OCI-LY1 (cell line): ENCODE measurements around the gene OR52K1.

Experiments
- H2AFZ ChIP-seq: fragments of 200-600 bp; sonication (generic), shearing (Covaris generic); 2 replicates; pipeline ENCODE4 v1.6.0; 2014; ENCODE audit warnings: antibody characterized with exemption, mild to moderate bottlenecking, low read length
- H3F3A ChIP-seq: fragments of 200-600 bp; sonication (generic), shearing (Covaris generic); 2 replicates; pipeline ENCODE4 v1.6.0; 2014; ENCODE audit warnings: mild to moderate bottlenecking, antibody characterized with exemption, low read length, moderate library complexity; ENCODE audit not compliant: insufficient read depth
- H3K27ac ChIP-seq: fragments of 200-600 bp; sonication (generic); 2 replicates; pipeline ENCODE4 v1.5.1; 2014; ENCODE audit warnings: low read length, mixed run types, mild to moderate bottlenecking, low read depth; ENCODE audit not compliant: poor library complexity, severe bottlenecking
- H3K27me3 ChIP-seq: fragments of 200-600 bp; sonication (generic); 2 replicates; pipeline ENCODE4 v1.6.0; 2014; ENCODE audit warnings: antibody characterized with exemption, mild to moderate bottlenecking, low read length, moderate library complexity; ENCODE audit not compliant: insufficient read depth
- H3K36me3 ChIP-seq: fragments of 200-600 bp; sonication (generic); 2 replicates; pipeline ENCODE4 v1.6.1; 2014; ENCODE audit warnings: mild to moderate bottlenecking, antibody characterized with exemption, low read length, moderate library complexity, mixed read lengths; ENCODE audit not compliant: insufficient read depth
- H3K4me1 ChIP-seq: fragments of 200-600 bp; sonication (generic); 2 replicates; pipeline ENCODE4 v1.5.1; 2014; ENCODE audit warnings: mild to moderate bottlenecking, low read length, moderate library complexity; ENCODE audit not compliant: insufficient read depth, severe bottlenecking
- H3K4me2 ChIP-seq: fragments of 200-600 bp; sonication (generic), shearing (Covaris generic); 2 replicates; pipeline ENCODE4 v1.6.1; 2014; ENCODE audit warnings: low read length
- H3K4me3 ChIP-seq: fragments of 200-600 bp; sonication (generic); 2 replicates; pipeline ENCODE4 v1.5.1; 2014; ENCODE audit warnings: low read length, low read depth, mild to moderate bottlenecking, mixed read lengths; ENCODE audit not compliant: poor library complexity, severe bottlenecking
- H3K79me2 ChIP-seq: fragments of 200-600 bp; shearing (Covaris generic); 2 replicates; pipeline ENCODE4 v1.6.1; 2016; ENCODE audit warnings: mixed run types, low read length, mixed read lengths; ENCODE audit not compliant: insufficient read depth
- H3K9ac ChIP-seq: fragments of 200-600 bp; sonication (generic), shearing (Covaris generic); 2 replicates; pipeline ENCODE4 v1.6.1; 2014; ENCODE audit warnings: mild to moderate bottlenecking, low read length, mixed read lengths
- H3K9me2 ChIP-seq: fragments of 200-600 bp; sonication (generic), shearing (Covaris generic); 2 replicates; pipeline ENCODE4 v1.6.1; 2014; ENCODE audit warnings: low read depth, mild to moderate bottlenecking, low read length, mixed read lengths
- H3K9me3 ChIP-seq: fragments of 200-600 bp; shearing (Covaris generic); 2 replicates; pipeline ENCODE4 v1.6.1; 2014; ENCODE audit warnings: low read length, mixed read lengths
- H4K20me1 ChIP-seq: fragments of 200-600 bp; sonication (generic), shearing (Covaris generic); 2 replicates; pipeline ENCODE4 v1.6.0; 2016; ENCODE audit warnings: mild to moderate bottlenecking, low read length; ENCODE audit not compliant: insufficient read depth
- CTCF ChIP-seq: fragments of 200-600 bp; sonication (generic), shearing (Covaris generic); IDR thresholded peaks from 2 replicates; pipeline ENCODE4 v1.5.1; 2017; ENCODE audit warnings: mild to moderate bottlenecking, antibody characterized with exemption, low read length, moderate library complexity, mixed read lengths
- EZH2 ChIP-seq: fragments of 200-600 bp; sonication (generic), shearing (Covaris generic); IDR thresholded peaks from 2 replicates; pipeline ENCODE4 v1.8.0; 2017; ENCODE audit warnings: borderline replicate concordance, mixed run types, mild to moderate bottlenecking, antibody characterized with exemption, low read length, moderate library complexity, mixed read lengths

Gene OR52K1

DNA sequence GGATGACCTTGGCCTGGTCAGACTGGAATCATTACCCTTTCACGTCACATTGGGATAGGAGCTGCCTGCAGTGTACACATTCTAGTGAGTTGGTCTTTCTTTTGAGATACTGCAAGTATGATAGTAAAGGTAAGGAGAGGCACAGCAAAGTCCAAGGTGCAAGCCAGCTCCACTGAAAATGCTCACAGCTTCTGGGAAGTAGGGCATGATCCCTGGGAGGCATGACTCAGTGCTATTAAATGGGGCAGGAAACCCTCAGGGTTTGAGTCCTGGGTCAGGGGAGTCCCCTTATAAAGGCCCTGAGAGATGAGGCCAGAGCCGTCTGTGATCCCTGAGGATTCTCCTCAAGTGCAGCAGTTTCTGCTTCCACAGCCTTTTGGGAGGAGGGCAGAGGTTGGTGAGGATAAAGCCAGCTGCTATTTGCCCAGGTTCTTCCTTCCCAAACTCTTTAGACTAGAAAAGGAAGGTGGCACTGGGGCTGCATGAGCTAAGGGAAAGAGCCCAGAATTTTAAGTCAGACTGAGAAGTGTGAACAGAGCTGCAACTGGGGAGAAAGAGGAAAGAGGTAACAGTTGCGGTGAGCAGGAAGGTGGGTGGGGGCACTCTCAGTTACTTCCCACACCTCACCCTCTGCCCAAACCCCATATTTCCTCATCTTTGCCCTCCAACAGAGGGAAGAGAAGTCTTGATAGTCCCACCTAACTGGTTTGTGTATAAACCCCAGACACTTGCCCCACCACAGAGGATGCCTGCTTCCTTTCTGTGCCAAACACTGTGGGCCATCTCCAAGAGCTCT lies 14.4 kb upstream of the OR52K1 start:
- no peaks in the 10 kb centered on the region for H3K4me1 ChIP-seq
- no peak overlapping the region for H3K4me3 ChIP-seq
- no peaks in the 10 kb centered on the region for H3F3A ChIP-seq
- H3K4me2 ChIP-seq = no peak overlapping the region
- H3K79me2 ChIP-seq = no peaks in the 10 kb centered on the region
- no peak overlapping the region for H3K27ac ChIP-seq
- no peaks in the 10 kb centered on the region for H3K9me2 ChIP-seq
- TF ChIP-seq CTCF = no peak
- TF ChIP-seq EZH2 = no peak
- no peak overlapping the region for H3K9ac ChIP-seq
- H3K9me3 ChIP-seq = no peaks in the 10 kb centered on the region
- no peak overlapping the region for H2AFZ ChIP-seq
- H4K20me1 ChIP-seq = no peaks in the 10 kb centered on the region
- H3K27me3 ChIP-seq = no peaks in the 10 kb centered on the region
- H3K36me3 ChIP-seq = no peaks in the 10 kb centered on the region

DNA sequence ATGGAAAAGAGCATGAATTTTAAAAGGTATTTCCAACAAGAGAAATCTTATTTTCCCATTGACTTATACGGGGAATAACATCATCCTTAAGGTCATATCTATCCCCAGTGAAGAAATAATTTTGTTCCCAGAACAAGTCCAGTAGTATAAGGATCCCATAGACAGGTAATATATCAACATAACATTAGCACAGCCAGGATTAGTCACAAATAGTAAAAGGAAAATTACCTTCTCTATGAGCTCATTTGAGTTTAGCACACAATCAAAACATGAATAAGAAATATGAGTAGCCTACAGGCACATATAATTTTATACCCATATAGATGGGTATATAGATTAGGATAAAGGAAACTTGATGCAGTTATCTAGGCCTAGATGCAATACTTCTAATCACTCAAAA lies 2.8 kb upstream of the OR52K1 start:
- no peak for TF ChIP-seq EZH2
- no peak for TF ChIP-seq CTCF
- Histone ChIP-seq H3K4me3 (no peak overlapping the region), H3F3A (no peaks in the 10 kb centered on the region), H3K4me1 (no peaks in the 10 kb centered on the region), H3K4me2 (no peak overlapping the region), H3K9me3 (no peaks in the 10 kb centered on the region), H3K27ac (no peak overlapping the region), H3K36me3 (no peaks in the 10 kb centered on the region), H3K9ac (no peak overlapping the region), H4K20me1 (no peaks in the 10 kb centered on the region), H3K79me2 (no peaks in the 10 kb centered on the region), H3K9me2 (no peaks in the 10 kb centered on the region), H2AFZ (no peak overlapping the region), H3K27me3 (no peaks in the 10 kb centered on the region)

DNA sequence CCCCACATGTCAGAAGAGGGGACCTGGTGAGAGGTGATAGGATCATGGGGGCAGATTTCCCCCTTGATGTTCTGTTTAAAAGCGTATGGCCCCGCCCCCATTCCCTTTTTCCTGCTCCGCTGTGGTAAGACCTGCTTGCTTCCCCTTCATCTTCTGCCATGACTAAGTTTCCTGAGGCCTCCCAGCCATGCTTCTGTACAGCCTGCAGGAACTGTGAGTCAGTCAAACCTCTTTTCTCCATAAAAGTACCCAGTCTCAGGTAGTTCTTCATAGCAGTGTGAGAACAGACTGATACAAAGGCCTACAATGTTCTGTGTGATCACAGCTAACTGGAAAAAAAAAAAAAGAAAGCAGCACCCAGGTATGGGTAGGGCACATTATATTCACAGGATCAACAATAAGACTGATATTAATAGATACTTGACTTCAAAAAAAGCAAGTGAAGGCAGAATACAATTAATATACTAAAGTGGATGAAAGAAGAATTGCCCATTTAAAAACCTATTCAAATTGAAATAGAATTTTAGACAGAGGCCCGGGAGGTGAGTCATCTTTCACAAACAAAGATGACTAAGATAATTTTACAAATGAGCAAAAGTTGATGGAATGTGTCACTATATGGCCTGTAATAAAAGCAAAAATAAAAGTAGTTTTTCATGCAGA lies 1.7 kb upstream of the OR52K1 start:
- no peak overlapping the region for H2AFZ ChIP-seq
- no peaks in the 10 kb centered on the region for H3K4me1 ChIP-seq

More for the DNA sequence above, 1.7 kb upstream of the OR52K1 start:
- no peaks in the 10 kb centered on the region for H3K9me3 ChIP-seq
- H3F3A ChIP-seq = no peaks in the 10 kb centered on the region
- no peak overlapping the region for H3K9ac ChIP-seq
- H3K79me2 ChIP-seq = no peaks in the 10 kb centered on the region
- H3K27ac ChIP-seq = no peak overlapping the region
- H3K9me2 ChIP-seq = no peaks in the 10 kb centered on the region
- TF ChIP-seq EZH2 = no peak
- H3K27me3 ChIP-seq = no peaks in the 10 kb centered on the region
- no peaks in the 10 kb centered on the region for H3K36me3 ChIP-seq
- no peak overlapping the region for H3K4me3 ChIP-seq
- no peaks in the 10 kb centered on the region for H4K20me1 ChIP-seq
- no peak overlapping the region for H3K4me2 ChIP-seq
